D341Med (cell line): ENCODE measurements around the gene NUDT4B.
"Not testable (repeated sequence)": the region's sequence is repeated elsewhere in the genome, so short reads cannot be mapped to it uniquely, and the experiment has no call there.

ENCODE experiments used
- DNase-seq: peaks from one replicate; pipeline ENCODE4 v3.0.0; 2012; ENCODE audit warnings: low spot score

NUDT4B gene

GRCh38 chr1:148738667-148739066 is 9.9 kb upstream of the NUDT4B start:
- not testable (repeated sequence) for DNase-seq

- DNase-seq = not testable (repeated sequence)
These were observed 5.4 kb upstream of the NUDT4B start for GRCh38 chr1:148743200-148743599.

GRCh38 chr1:148743726-148744720 is 4.6 kb upstream of the NUDT4B start:
- not testable (repeated sequence) for DNase-seq

- not testable (repeated sequence) for DNase-seq
These were observed 734 bp downstream of the NUDT4B start for GRCh38 chr1:148749335-148749681.

- DNase-seq = not testable (repeated sequence)
These were observed 7.7 kb downstream of the NUDT4B start for GRCh38 chr1:148756231-148756630.

GRCh38 chr1:148757446-148757845 is 8.9 kb downstream of the NUDT4B start:
- DNase-seq = not testable (repeated sequence)

GRCh38 chr1:148758412-148758811 is 9.8 kb downstream of the NUDT4B start:
- DNase-seq = not testable (repeated sequence)

GRCh38 chr1:148758925-148759324 is 10.4 kb downstream of the NUDT4B start:
- not testable (repeated sequence) for DNase-seq

- DNase-seq = not testable (repeated sequence)
These were observed 11.2 kb downstream of the NUDT4B start for GRCh38 chr1:148759749-148760148.

GRCh38 chr1:148760206-148760605 is 11.6 kb downstream of the NUDT4B start:
- not testable (repeated sequence) for DNase-seq

GRCh38 chr1:148761360-148761759 is 12.8 kb downstream of the NUDT4B start:
- not testable (repeated sequence) for DNase-seq

- not testable (repeated sequence) for DNase-seq
These were observed 16.9 kb downstream of the NUDT4B start for GRCh38 chr1:148765238-148766019.

- DNase-seq = not testable (repeated sequence)
These were observed 20.0 kb downstream of the NUDT4B start for GRCh38 chr1:148768541-148768940.

GRCh38 chr1:148769495-148769894 is 20.9 kb downstream of the NUDT4B start:
- DNase-seq = not testable (repeated sequence)

GRCh38 chr1:148773690-148774089 is 25.1 kb downstream of the NUDT4B start:
- DNase-seq = not testable (repeated sequence)

- not testable (repeated sequence) for DNase-seq
These were observed 25.5 kb downstream of the NUDT4B start for GRCh38 chr1:148774102-148774501.

- not testable (repeated sequence) for DNase-seq
These were observed 26.7 kb downstream of the NUDT4B start for GRCh38 chr1:148775263-148775662.

GRCh38 chr1:148777649-148778048 is 29.1 kb downstream of the NUDT4B start:
- DNase-seq = not testable (repeated sequence)

- not testable (repeated sequence) for DNase-seq
These were observed 31.8 kb downstream of the NUDT4B start for GRCh38 chr1:148780404-148780803.

- DNase-seq = not testable (repeated sequence)
These were observed 43.0 kb downstream of the NUDT4B start for GRCh38 chr1:148791543-148792099.

GRCh38 chr1:148793762-148794332 is 45.3 kb downstream of the NUDT4B start:
- not testable (repeated sequence) for DNase-seq
